ENCODE results near the gene ZFP62.

GRCh38 chr5:180869587-180869986 lies 8.5 kb upstream of the ZFP62 start:
- TF ChIP-seq, protein P1, sequence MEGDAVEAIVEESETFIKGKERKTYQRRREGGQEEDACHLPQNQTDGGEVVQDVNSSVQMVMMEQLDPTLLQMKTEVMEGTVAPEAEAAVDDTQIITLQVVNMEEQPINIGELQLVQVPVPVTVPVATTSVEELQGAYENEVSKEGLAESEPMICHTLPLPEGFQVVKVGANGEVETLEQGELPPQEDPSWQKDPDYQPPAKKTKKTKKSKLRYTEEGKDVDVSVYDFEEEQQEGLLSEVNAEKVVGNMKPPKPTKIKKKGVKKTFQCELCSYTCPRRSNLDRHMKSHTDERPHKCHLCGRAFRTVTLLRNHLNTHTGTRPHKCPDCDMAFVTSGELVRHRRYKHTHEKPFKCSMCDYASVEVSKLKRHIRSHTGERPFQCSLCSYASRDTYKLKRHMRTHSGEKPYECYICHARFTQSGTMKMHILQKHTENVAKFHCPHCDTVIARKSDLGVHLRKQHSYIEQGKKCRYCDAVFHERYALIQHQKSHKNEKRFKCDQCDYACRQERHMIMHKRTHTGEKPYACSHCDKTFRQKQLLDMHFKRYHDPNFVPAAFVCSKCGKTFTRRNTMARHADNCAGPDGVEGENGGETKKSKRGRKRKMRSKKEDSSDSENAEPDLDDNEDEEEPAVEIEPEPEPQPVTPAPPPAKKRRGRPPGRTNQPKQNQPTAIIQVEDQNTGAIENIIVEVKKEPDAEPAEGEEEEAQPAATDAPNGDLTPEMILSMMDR (conservative IDR thresholded peaks at IDR 0.05 in 1 of 2, IDR thresholded peaks at IDR 0.05 in 1 of 2; ENCODE audit: extremely low read depth in 1 of 2, insufficient read depth in 1 of 2, low read depth in 1 of 2, low read length in 2 of 2): no peak
- no peak for TF ChIP-seq EZH2 (IDR thresholded peaks at IDR 0.05; ENCODE audit: borderline replicate concordance, low read length)

Data from mammary epithelial cell (primary cell).